ENCODE measurements around the gene ZDHHC22.
"Not testable (repeated sequence)": the region's sequence is repeated elsewhere in the genome, so short reads cannot be mapped to it uniquely, and the experiment has no call there.

ZDHHC22 gene

GRCh38 chr14:77141214-77142004, at the start of gene ZDHHC22:
Gene ZDHHC22 (minus strand): TSS chr14:77141791. CDS start chr14:77139738, 2,053 bp downstream.
- no peak for DNase-seq (ENCODE audit: low read depth)

GRCh38 chr14:77190977-77191376, 49.4 kb upstream of the ZDHHC22 start:
- no peak for DNase-seq (ENCODE audit: low read depth)

- DNase-seq (ENCODE audit: low read depth): no peak
Measured at GRCh38 chr14:77189479-77189878, 47.9 kb upstream of the ZDHHC22 start.

- no peak for DNase-seq (ENCODE audit: low read depth)
Measured at GRCh38 chr14:77187649-77188012, 46.0 kb upstream of the ZDHHC22 start.

- DNase-seq (ENCODE audit: low read depth): no peak
Measured at GRCh38 chr14:77186911-77187648, 45.5 kb upstream of the ZDHHC22 start.

GRCh38 chr14:77185093-77185465, 43.5 kb upstream of the ZDHHC22 start:
- DNase-seq (ENCODE audit: low read depth): no peak

- no peak for DNase-seq (ENCODE audit: low read depth)
Measured at GRCh38 chr14:77184396-77185092, 43.0 kb upstream of the ZDHHC22 start.

- no peak for DNase-seq (ENCODE audit: low read depth)
Measured at GRCh38 chr14:77183896-77184295, 42.3 kb upstream of the ZDHHC22 start.

GRCh38 chr14:77181603-77182437, 40.2 kb upstream of the ZDHHC22 start, which contains the start of gene TMEM63C:
Gene TMEM63C (plus strand): TSS chr14:77181798. CDS start chr14:77218814, 37,016 bp downstream.
- peak; percentile 6 for DNase-seq (ENCODE audit: low read depth)

GRCh38 chr14:77180726-77181602, 39.4 kb upstream of the ZDHHC22 start:
- DNase-seq (ENCODE audit: low read depth): no peak

GRCh38 chr14:77178656-77179055, 37.1 kb upstream of the ZDHHC22 start:
- no peak for DNase-seq (ENCODE audit: low read depth)

- no peak for DNase-seq (ENCODE audit: low read depth)
Measured at GRCh38 chr14:77177702-77178101, 36.1 kb upstream of the ZDHHC22 start.

GRCh38 chr14:77175843-77176242, 34.3 kb upstream of the ZDHHC22 start:
- DNase-seq (ENCODE audit: low read depth): no peak

GRCh38 chr14:77173911-77174617, 32.5 kb upstream of the ZDHHC22 start:
- DNase-seq (ENCODE audit: low read depth): not testable (repeated sequence)

- no peak for DNase-seq (ENCODE audit: low read depth)
Measured at GRCh38 chr14:77172916-77173315, 31.3 kb upstream of the ZDHHC22 start.

- no peak for DNase-seq (ENCODE audit: low read depth)
Measured at GRCh38 chr14:77170045-77170444, 28.5 kb upstream of the ZDHHC22 start.

GRCh38 chr14:77161011-77161410, 19.4 kb upstream of the ZDHHC22 start:
- no peak for DNase-seq (ENCODE audit: low read depth)

GRCh38 chr14:77158882-77159255, 17.3 kb upstream of the ZDHHC22 start:
- no peak for DNase-seq (ENCODE audit: low read depth)

- no peak for DNase-seq (ENCODE audit: low read depth)
Measured at GRCh38 chr14:77158175-77158881, 16.7 kb upstream of the ZDHHC22 start.

- no peak for DNase-seq (ENCODE audit: low read depth)
Measured at GRCh38 chr14:77157740-77158139, 16.1 kb upstream of the ZDHHC22 start.

All from stimulated activated CD8-positive, alpha-beta memory T cell treated with anti-CD3 and anti-CD28 coated beads, Interleukin-12 subunit alpha, Interleukin-12 subunit beta, amount 100 ng/mL, for 1 hour (primary cell).